Measurements from ENCODE around the gene OR10K1. TPM values are rescaled to one million over a fixed set of nuclear protein-coding genes. Genes with fewer than 3 reads are reported as not detected.
"Not testable (repeated sequence)": the region's sequence is repeated elsewhere in the genome, so short reads cannot be mapped to it uniquely, and the experiment has no call there.

The OR10K1 gene
- total RNA-seq, 4 donors from 2014 or later, result not detected

- Histone ChIP-seq H3K36me3 (no peaks in the 10 kb centered on the region), H3K4me3 (no peak within 1 kb of the TSS), H3K4me1 (no peaks in the 10 kb centered on the region), H3K27me3 (no peaks in the 10 kb centered on the region), H3K27ac (replicated peaks in 1 of 4) (no peak within 1 kb of the TSS), H3K9me3 (peaks cover 0 to 11% (median 3%) of the 10 kb centered on the region in 4 donors)
- no peak for DNase-seq (ENCODE audit: extremely low spot score)
- WGBS, result 95% methylated on average over 1 of the region's 1 CpG
- intact Hi-C loops (cut with DNase I), result no loop called here
- TF ChIP-seq EP300 (IDR thresholded peaks at IDR 0.05) (no peak), CTCF (IDR thresholded peaks at IDR 0.05) (no peak), POLR2A (IDR thresholded peaks at IDR 0.05; ENCODE audit: low read depth) (no peak), POLR2AphosphoS5 (IDR thresholded peaks at IDR 0.05) (no peak)
Observed at GRCh38 chr1:158426137-158426536, 35.5 kb upstream of the OR10K1 start, which contains the start of gene OR10K2. OR10K2 (minus strand) TSS chr1:158426237; CDS start chr1:158420866, 5,371 bp downstream.

- DNase-seq (ENCODE audit: extremely low spot score); intact Hi-C loops (cut with DNase I); H3K4me1 ChIP-seq; H3K27ac ChIP-seq (replicated peaks in 1 of 4); H3K36me3 ChIP-seq; H3K4me3 ChIP-seq: not testable (repeated sequence)
- WGBS, result 47% methylated on average over 3 of the region's 3 CpGs
- H3K9me3 ChIP-seq, result peaks cover 0 to 18% (median 3%) of the 10 kb centered on the region in 4 donors
- H3K27me3 ChIP-seq, result peaks cover 0 to 11% (median 0%) of the 10 kb centered on the region in 4 donors
Observed at GRCh38 chr1:158430163-158430562, 31.5 kb upstream of the OR10K1 start.

- WGBS, result 34% methylated on average over 3 of the region's 3 CpGs
- Histone ChIP-seq H3K27ac (replicated peaks in 1 of 4) (no peak overlapping the region), H3K4me3 (no peak overlapping the region), H3K27me3 (peaks cover 0 to 11% (median 0%) of the 10 kb centered on the region in 4 donors), H3K4me1 (no peaks in the 10 kb centered on the region), H3K9me3 (peaks cover 0 to 8% (median 0%) of the 10 kb centered on the region in 4 donors), H3K36me3 (no peaks in the 10 kb centered on the region)
- intact Hi-C loops (cut with DNase I), result no loop called here
- TF ChIP-seq POLR2A (IDR thresholded peaks at IDR 0.05; ENCODE audit: low read depth) (no peak), CTCF (IDR thresholded peaks at IDR 0.05) (no peak), EP300 (IDR thresholded peaks at IDR 0.05) (no peak), POLR2AphosphoS5 (IDR thresholded peaks at IDR 0.05) (no peak)
- no peak for DNase-seq (ENCODE audit: extremely low spot score)
Observed at GRCh38 chr1:158434741-158435140, 26.9 kb upstream of the OR10K1 start.

- TF ChIP-seq POLR2A (IDR thresholded peaks at IDR 0.05; ENCODE audit: low read depth), result no peak
- TF ChIP-seq EP300 (IDR thresholded peaks at IDR 0.05), result no peak
- TF ChIP-seq CTCF (IDR thresholded peaks at IDR 0.05), result no peak
- no peak for TF ChIP-seq POLR2AphosphoS5 (IDR thresholded peaks at IDR 0.05)
- intact Hi-C loops (cut with DNase I), result no loop called here
- no peak overlapping the region for H3K4me3 ChIP-seq
- no peaks in the 10 kb centered on the region for H3K27me3 ChIP-seq
- H3K9me3 ChIP-seq, result no peaks in the 10 kb centered on the region
- 81% methylated on average over 4 of the region's 4 CpGs for WGBS
- no peaks in the 10 kb centered on the region for H3K4me1 ChIP-seq
- no peak for DNase-seq (ENCODE audit: extremely low spot score)
- no peaks in the 10 kb centered on the region for H3K36me3 ChIP-seq
- no peak overlapping the region for H3K27ac ChIP-seq (replicated peaks in 1 of 4)
Observed at GRCh38 chr1:158445376-158445775, 16.3 kb upstream of the OR10K1 start.

- Histone ChIP-seq H3K4me3 (no peak overlapping the region), H3K27ac (replicated peaks in 1 of 4) (no peak overlapping the region), H3K27me3 (peaks cover 0 to 3% (median 0%) of the 10 kb centered on the region in 4 donors), H3K4me1 (no peaks in the 10 kb centered on the region), H3K9me3 (peaks cover 0 to 6% (median 2%) of the 10 kb centered on the region in 4 donors), H3K36me3 (no peaks in the 10 kb centered on the region)
- no peak for DNase-seq (ENCODE audit: extremely low spot score)
- 62% methylated on average over 1 of the region's 1 CpG for WGBS
- intact Hi-C loops (cut with DNase I), result no loop called here
- TF ChIP-seq POLR2AphosphoS5 (IDR thresholded peaks at IDR 0.05) (no peak), EP300 (IDR thresholded peaks at IDR 0.05) (no peak), POLR2A (IDR thresholded peaks at IDR 0.05; ENCODE audit: low read depth) (no peak), CTCF (IDR thresholded peaks at IDR 0.05) (no peak)
Observed at GRCh38 chr1:158454537-158454936, 7.1 kb upstream of the OR10K1 start.

Data from esophagus muscularis mucosa (tissue), 4 donors.